HG02973 (cell line): ENCODE results near the gene ARMH3.
A peak's percentile ranks its signal among the peaks of the same experiment; 100 is the strongest.
"Not testable (repeated sequence)": the region's sequence is repeated elsewhere in the genome, so short reads cannot be mapped to it uniquely, and the experiment has no call there.

ENCODE experiments used
- ATAC-seq: cut with Tn5 transposase; IDR thresholded peaks from one replicate; pipeline ENCODE4 v1.9.1; 2021; ENCODE audit warnings: moderate library complexity; ENCODE audit not compliant: unreplicated experiment

Gene ARMH3

GRCh38 chr10:102046095-102046494, 9.9 kb downstream of the ARMH3 start:
- ATAC-seq: no peak

- ATAC-seq: no peak
Measured at GRCh38 chr10:102045292-102045691, 10.7 kb downstream of the ARMH3 start.

GRCh38 chr10:102040305-102041050, 15.5 kb downstream of the ARMH3 start:
- no peak for ATAC-seq

- no peak for ATAC-seq
Measured at GRCh38 chr10:102038410-102038809, 17.6 kb downstream of the ARMH3 start.

GRCh38 chr10:102035807-102036206, 20.2 kb downstream of the ARMH3 start:
- not testable (repeated sequence) for ATAC-seq

GRCh38 chr10:102033787-102034186, 22.2 kb downstream of the ARMH3 start:
- ATAC-seq: no peak

GRCh38 chr10:102027261-102027660, 28.7 kb downstream of the ARMH3 start:
- no peak for ATAC-seq

GRCh38 chr10:102024799-102025198, 31.2 kb downstream of the ARMH3 start:
- ATAC-seq: no peak

- no peak for ATAC-seq
Measured at GRCh38 chr10:102020938-102021337, 35.0 kb downstream of the ARMH3 start.

GRCh38 chr10:102017295-102017694, 38.7 kb downstream of the ARMH3 start:
- ATAC-seq: no peak

- ATAC-seq: no peak
Measured at GRCh38 chr10:102016416-102016815, 39.6 kb downstream of the ARMH3 start.

GRCh38 chr10:102010961-102011360, 45.0 kb downstream of the ARMH3 start:
- no peak for ATAC-seq

- ATAC-seq: no peak
Measured at GRCh38 chr10:102009801-102010425, 46.1 kb downstream of the ARMH3 start.

- no peak for ATAC-seq
Measured at GRCh38 chr10:102007796-102008195, 48.2 kb downstream of the ARMH3 start.

- not testable (repeated sequence) for ATAC-seq
Measured at GRCh38 chr10:102007031-102007430, 48.9 kb downstream of the ARMH3 start.

GRCh38 chr10:102004376-102004775, 51.6 kb downstream of the ARMH3 start:
- ATAC-seq: no peak

- no peak for ATAC-seq
Measured at GRCh38 chr10:102003541-102003940, 52.4 kb downstream of the ARMH3 start.

GRCh38 chr10:102001435-102002068, 54.4 kb downstream of the ARMH3 start:
- ATAC-seq: peak; percentile 59

GRCh38 chr10:101997803-101998202, 58.2 kb downstream of the ARMH3 start:
- no peak for ATAC-seq

GRCh38 chr10:101995451-101996063, 60.4 kb downstream of the ARMH3 start:
- no peak for ATAC-seq

GRCh38 chr10:101993651-101994200, 62.2 kb downstream of the ARMH3 start:
- ATAC-seq: no peak
